Body of pancreas (tissue), 4 donors: ENCODE results near the gene LIN28A. TPM values are rescaled to one million over a fixed set of nuclear protein-coding genes. Genes with fewer than 3 reads are reported as not detected.

ENCODE experiments used
- ATAC-seq: fragments of 150-250 bp; one replicate; pipeline ENCODE4 v1.9.1; 2016
- DNase-seq, 4 donors: peaks; one replicate each; pipeline ENCODE4 v3.0.0-alpha.2; 2019
- H3K27ac ChIP-seq, 4 donors: fragments of 200-600 bp; sonication (generic); 1 replicate in 3 of 4; 2 replicates in 1 of 4; pipeline versions ENCODE4 v1.5.1 to v1.6.1; 2016 to 2019; ENCODE audit warnings: mild to moderate bottlenecking in 1 of 4, mixed read lengths in 1 of 4, moderate library complexity in 1 of 4
- H3K27me3 ChIP-seq, 2 donors: fragments of 200-600 bp; sonication (generic); one replicate each; pipeline ENCODE4 v1.6.0; 2016; ENCODE audit warnings: mild to moderate bottlenecking in 1 of 2
- H3K36me3 ChIP-seq, 2 donors: fragments of 200-600 bp; sonication (generic); replicated peaks in 1 of 2; 2 replicates each; pipeline ENCODE4 v1.5.1; 2016; ENCODE audit warnings: low read depth in 2 of 2; ENCODE audit not compliant: insufficient read depth in 1 of 2
- H3K4me1 ChIP-seq: fragments of 200-600 bp; sonication (generic); one replicate; pipeline ENCODE4 v1.6.0; 2016
- H3K4me3 ChIP-seq, 2 donors: fragments of 200-600 bp; sonication (generic); 1 replicate in 1 of 2; 2 replicates in 1 of 2; pipeline ENCODE4 v1.5.1; 2016 to 2019
- H3K9me3 ChIP-seq, 3 donors: fragments of 200-600 bp; sonication (generic); 1 replicate in 2 of 3; 2 replicates in 1 of 3; pipeline ENCODE4 v1.5.1; 2016
- CTCF ChIP-seq, 7 experiments: fragments of 450-650 bp in 4 of 7; fragments of 200-600 bp in 3 of 7; sonication (generic) in 3 of 7; IDR thresholded peaks; one replicate each; pipeline ENCODE4 v1.5.1; 2016 to 2019; ENCODE audit warnings: antibody characterized with exemption in 7 of 7
- POLR2A ChIP-seq, 3 donors: fragments of 450-650 bp; IDR thresholded peaks; one replicate each; pipeline ENCODE4 v1.6.1; 2016; ENCODE audit warnings: antibody characterized with exemption in 3 of 3, mild to moderate bottlenecking in 2 of 3
- WGBS, 2 donors: methylation state at CpG; one replicate each; pipeline ENCODE4 v1.1.5; 2017; 5-methylcytosine and 5-hydroxymethylcytosine counted together
- intact Hi-C: fragments of 100-400 bp; cut with DNase I; formaldehyde crosslinking; loops from one replicate; pipeline ENCODE4 v1.15.1; 2023
- total RNA-seq, 2 donors: library from RNA; depleted of rRNA; stranded (reverse); fragments of >200 nt; gene quantifications; one replicate each; pipeline ENCODE4 v1.1.0, GENCODE V29; 2016

The LIN28A gene
- total RNA-seq, 2 donors from 2014 or later: not detected

- intact Hi-C loops: no loop called here
- no peak for DNase-seq
- no peak overlapping the region for H3K4me3 ChIP-seq
- ATAC-seq: no peak
- 6 to 17% methylated on average over 13 to 19 of the region's 20 CpGs for WGBS, 2 donors
- TF ChIP-seq CTCF (IDR thresholded peaks at IDR 0.05) (no peak), POLR2A (IDR thresholded peaks at IDR 0.05) (no peak)
- no peaks in the 10 kb centered on the region for H3K9me3 ChIP-seq
- no peaks in the 10 kb centered on the region for H3K4me1 ChIP-seq
- H3K36me3 ChIP-seq: no peaks in the 10 kb centered on the region
- H3K27me3 ChIP-seq: peaks cover 0 to 29% of the 10 kb centered on the region in 2 donors
- no peak overlapping the region for H3K27ac ChIP-seq
Observed at GRCh38 chr1:26411624-26412074, 1.0 kb downstream of the LIN28A start.

DNA sequence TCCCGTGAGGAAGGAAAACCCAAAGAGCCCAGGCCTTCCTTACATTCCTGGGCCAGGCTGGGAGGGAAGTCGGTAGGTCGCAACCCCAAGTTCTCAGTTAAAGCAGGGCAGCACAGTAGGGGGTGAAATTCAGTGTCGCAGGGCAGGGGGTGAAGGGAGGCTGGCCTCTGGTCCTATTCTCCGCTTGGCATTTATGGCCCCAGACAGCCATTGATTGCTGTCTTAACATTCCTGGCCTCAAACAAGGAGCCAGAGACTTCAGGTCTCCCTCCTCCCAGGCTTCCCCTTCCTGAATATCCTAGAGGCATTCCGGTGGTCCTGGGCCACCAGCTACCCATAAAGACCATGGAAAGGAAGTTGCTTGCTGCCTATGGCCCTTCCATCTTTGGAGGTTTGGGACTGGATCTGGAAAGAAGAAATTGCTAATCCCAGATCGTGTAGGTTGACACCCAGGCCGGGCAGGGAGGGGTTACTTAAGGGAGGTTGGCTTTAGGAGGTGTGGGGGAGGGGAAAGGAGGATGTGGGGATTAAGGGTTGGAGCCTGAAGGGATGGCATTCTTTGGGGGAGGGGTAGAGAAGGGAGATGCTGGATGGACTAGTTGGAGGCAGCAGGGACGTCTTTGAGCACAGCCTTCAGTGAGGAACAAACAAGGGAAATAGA is 1.7 kb downstream of the LIN28A start:
- Histone ChIP-seq H3K4me3 (no peak overlapping the region), H3K27me3 (peaks cover 0 to 29% of the 10 kb centered on the region in 2 donors), H3K9me3 (no peaks in the 10 kb centered on the region), H3K27ac (no peak overlapping the region), H3K4me1 (no peaks in the 10 kb centered on the region), H3K36me3 (no peaks in the 10 kb centered on the region)
- TF ChIP-seq POLR2A (IDR thresholded peaks at IDR 0.05) (no peak), CTCF (IDR thresholded peaks at IDR 0.05) (no peak)
- no peak for DNase-seq
- intact Hi-C loops: no loop called here
- whole genome bisulfite sequencing, 2 donors: 14 to 19% methylated on average over 5 to 9 of the region's 9 CpGs
- ATAC-seq: no peak

GRCh38 chr1:26413031-26413430 is 2.4 kb downstream of the LIN28A start:
- no peak overlapping the region for H3K4me3 ChIP-seq
- intact Hi-C loops: no loop called here
- no peaks in the 10 kb centered on the region for H3K4me1 ChIP-seq
- 0% methylated on average over 1 of the region's 1 CpG for WGBS, 2 donors
- H3K9me3 ChIP-seq: no peaks in the 10 kb centered on the region
- H3K27ac ChIP-seq: no peak overlapping the region
- H3K27me3 ChIP-seq: peaks cover 0 to 29% of the 10 kb centered on the region in 2 donors
- DNase-seq: no peak
- no peak for ATAC-seq
- no peaks in the 10 kb centered on the region for H3K36me3 ChIP-seq
- TF ChIP-seq CTCF (IDR thresholded peaks at IDR 0.05): no peak
- TF ChIP-seq POLR2A (IDR thresholded peaks at IDR 0.05): no peak

GRCh38 chr1:26417111-26417759 is 6.6 kb downstream of the LIN28A start:
- 20 to 29% methylated on average over 6 to 9 of the region's 9 CpGs for WGBS, 2 donors
- TF ChIP-seq POLR2A (IDR thresholded peaks at IDR 0.05) (no peak), CTCF (IDR thresholded peaks at IDR 0.05) (peak; percentile 55 to 78 (median 61))
- intact Hi-C loops: no loop called here
- H3K36me3 ChIP-seq: no peaks in the 10 kb centered on the region
- H3K27ac ChIP-seq: no peak overlapping the region
- no peak overlapping the region for H3K4me3 ChIP-seq
- peaks cover 0 to 4% of the 10 kb centered on the region in 2 donors for H3K27me3 ChIP-seq
- no peaks in the 10 kb centered on the region for H3K4me1 ChIP-seq
- ATAC-seq (peak; percentile 86), DNase-seq (peak; percentile 77 to 85 (median 78))
- H3K9me3 ChIP-seq: no peaks in the 10 kb centered on the region
